DND-41 (cell line): Measurements from ENCODE around the gene THEM4.
"Not testable (repeated sequence)": the region's sequence is repeated elsewhere in the genome, so short reads cannot be mapped to it uniquely, and the experiment has no call there.

Source experiments
- ATAC-seq: fragments of 200-7000 bp; cut with Tn5 transposase; 3 replicates; pipeline ENCODE4 v1.9.1; 2021; ENCODE audit warnings: low read depth; ENCODE audit not compliant: insufficient read depth
- DNase-seq: peaks from one replicate; pipeline ENCODE4 v3.0.0-alpha.2; 2020
- H2AFZ ChIP-seq: 2 replicates; pipeline ENCODE4 v1.6.0; 2012; ENCODE audit warnings: low read depth, low read length
- H3K27ac ChIP-seq: 2 replicates; pipeline ENCODE4 v1.5.1; 2012; ENCODE audit warnings: low read length, inconsistent platforms
- H3K27me3 ChIP-seq: fragments of 200-600 bp; sonication (generic); 2 replicates; pipeline ENCODE4 v1.6.0; 2012; ENCODE audit warnings: low read length, mild to moderate bottlenecking, inconsistent platforms; ENCODE audit not compliant: insufficient read depth, poor library complexity
- H3K36me3 ChIP-seq: 2 replicates; pipeline ENCODE4 v1.5.1; 2012; ENCODE audit warnings: low read length, inconsistent platforms; ENCODE audit not compliant: insufficient read depth
- H3K4me1 ChIP-seq: 2 replicates; pipeline ENCODE4 v1.5.1; 2012; ENCODE audit warnings: mild to moderate bottlenecking, low read length; ENCODE audit not compliant: insufficient read depth
- H3K4me2 ChIP-seq: 2 replicates; pipeline ENCODE4 v1.6.0; 2012; ENCODE audit warnings: mild to moderate bottlenecking, moderate library complexity, low read length, inconsistent platforms; ENCODE audit not compliant: insufficient read depth
- H3K4me3 ChIP-seq, 2 experiments: fragments of 200-600 bp in 1 of 2; shearing (Covaris generic) in 1 of 2; 2 replicates each; pipeline ENCODE4 v1.5.1; 2012 to 2016; ENCODE audit warnings: inconsistent platforms in 2 of 2, low read length in 2 of 2, mild to moderate bottlenecking in 2 of 2, low read depth in 1 of 2, moderate library complexity in 1 of 2
- H3K79me2 ChIP-seq: 2 replicates; pipeline ENCODE4 v1.6.0; 2012; ENCODE audit warnings: low read length, inconsistent platforms; ENCODE audit not compliant: insufficient read depth
- H3K9ac ChIP-seq: 2 replicates; pipeline ENCODE4 v1.6.0; 2012; ENCODE audit warnings: low read depth, mild to moderate bottlenecking, inconsistent platforms, low read length, moderate library complexity
- H3K9me3 ChIP-seq: 2 replicates; pipeline ENCODE4 v1.5.1; 2012; ENCODE audit warnings: low read length, moderate library complexity, mild to moderate bottlenecking, inconsistent platforms; ENCODE audit not compliant: insufficient read depth, severe bottlenecking
- H4K20me1 ChIP-seq: 2 replicates; pipeline ENCODE4 v1.6.0; 2012; ENCODE audit warnings: low read length; ENCODE audit not compliant: insufficient read depth
- CTCF ChIP-seq: IDR thresholded peaks from 2 replicates; pipeline ENCODE4 v1.5.1; 2012; ENCODE audit warnings: borderline replicate concordance, low read length, moderate library complexity, mild to moderate bottlenecking; ENCODE audit not compliant: poor library complexity, severe bottlenecking; ENCODE audit errors: extremely low read depth
- EZH2 ChIP-seq: IDR thresholded peaks from 3 replicates; pipeline ENCODE4 v1.6.1; 2012; ENCODE audit warnings: borderline replicate concordance, low read depth, mild to moderate bottlenecking, moderate library complexity, low read length, inconsistent platforms; ENCODE audit not compliant: severe bottlenecking

The THEM4 gene

GRCh38 chr1:151912973-151913372, 3.7 kb upstream of the THEM4 start:
- no peaks in the 10 kb centered on the region for H3K79me2 ChIP-seq
- TF ChIP-seq EZH2 = no peak
- TF ChIP-seq CTCF = no peak
- H3K27ac ChIP-seq = no peak overlapping the region
- peaks cover 11% of the 10 kb centered on the region for H3K9me3 ChIP-seq
- H3K4me1 ChIP-seq = no peaks in the 10 kb centered on the region
- H3K9ac ChIP-seq = no peak overlapping the region
- no peaks in the 10 kb centered on the region for H4K20me1 ChIP-seq
- H3K36me3 ChIP-seq = no peaks in the 10 kb centered on the region
- H3K4me3 ChIP-seq = no peak overlapping the region
- no peaks in the 10 kb centered on the region for H3K27me3 ChIP-seq
- DNase-seq = no peak
- H3K4me2 ChIP-seq = no peak overlapping the region
- H2AFZ ChIP-seq = no peak overlapping the region
- ATAC-seq = no peak

DNA sequence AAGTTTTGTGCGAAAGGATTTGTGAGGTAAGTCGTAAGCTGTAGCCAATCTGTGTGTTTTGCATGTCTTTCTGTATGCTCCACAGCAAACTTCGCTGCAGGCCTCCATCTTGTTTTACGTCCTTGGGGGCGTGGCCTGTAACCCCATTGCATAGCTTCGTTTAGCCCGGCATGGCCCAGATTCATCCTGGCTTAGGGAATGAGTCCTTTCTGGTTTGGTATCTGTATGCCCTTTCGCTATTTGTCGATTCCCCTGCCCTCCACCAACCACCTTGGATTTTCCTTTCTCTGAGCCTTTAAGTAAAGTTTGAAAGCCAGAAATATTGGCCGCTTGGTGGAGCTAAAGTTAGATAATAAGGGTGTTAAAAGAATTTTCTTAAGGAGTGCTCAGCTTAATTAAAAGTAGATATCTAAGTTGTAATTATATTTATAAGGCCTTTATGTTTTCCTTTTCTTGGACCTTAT, 1.1 kb downstream of the THEM4 start:
- no peak for ATAC-seq
- Histone ChIP-seq H3K4me3 (no peak overlapping the region), H3K4me1 (no peaks in the 10 kb centered on the region), H3K79me2 (no peaks in the 10 kb centered on the region), H3K36me3 (no peaks in the 10 kb centered on the region), H3K27ac (no peak overlapping the region), H3K9ac (no peak overlapping the region), H3K27me3 (no peaks in the 10 kb centered on the region), H2AFZ (no peak overlapping the region), H3K9me3 (peaks cover 20% of the 10 kb centered on the region), H4K20me1 (no peaks in the 10 kb centered on the region), H3K4me2 (no peak overlapping the region)
- no peak for TF ChIP-seq EZH2
- TF ChIP-seq CTCF = no peak
- DNase-seq = no peak

DNA sequence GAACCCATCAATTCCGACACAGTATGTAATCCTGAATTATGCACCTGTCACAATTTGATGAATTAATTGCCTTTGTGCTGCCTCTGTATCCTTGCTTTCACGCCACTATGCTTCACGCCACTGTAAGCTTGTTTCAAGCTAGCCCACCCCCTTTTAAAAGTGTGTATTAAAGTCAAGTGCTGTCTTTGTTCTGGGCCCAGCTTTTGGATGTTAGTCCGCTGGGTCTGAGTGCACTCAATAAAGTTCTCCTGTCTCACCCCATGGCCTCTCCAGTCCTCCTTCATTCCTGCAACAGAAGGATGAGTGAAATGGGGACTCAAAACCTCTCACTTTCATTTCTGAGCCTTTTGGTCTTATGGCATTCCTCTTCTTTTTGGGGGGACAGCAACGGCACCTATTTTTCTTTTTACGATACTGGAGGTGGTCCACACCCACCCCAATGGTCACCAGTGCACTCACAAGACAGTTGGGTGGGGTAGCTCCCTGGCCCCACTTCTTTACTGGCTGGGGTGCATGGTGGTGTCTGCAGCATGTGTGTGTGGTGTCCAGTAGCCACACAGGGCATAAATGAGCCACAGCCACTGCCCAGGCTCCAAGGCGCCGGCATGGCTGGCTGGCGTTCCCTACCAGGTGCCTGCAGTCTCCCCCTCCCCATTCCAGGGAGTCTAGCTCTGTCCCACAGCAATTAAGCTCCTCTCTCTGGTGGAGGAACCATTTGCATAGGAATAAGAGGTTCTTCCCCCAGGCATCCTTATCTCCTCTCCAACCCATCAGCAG, 1.8 kb downstream of the THEM4 start:
- peaks cover 20% of the 10 kb centered on the region for H3K9me3 ChIP-seq
- H3K27me3 ChIP-seq = no peaks in the 10 kb centered on the region
- H4K20me1 ChIP-seq = no peaks in the 10 kb centered on the region
- TF ChIP-seq CTCF (no peak), EZH2 (no peak)
- H3K27ac ChIP-seq = no peak overlapping the region
- H3K4me2 ChIP-seq = no peak overlapping the region
- H3K4me3 ChIP-seq = no peak overlapping the region
- H3K36me3 ChIP-seq = no peaks in the 10 kb centered on the region
- ATAC-seq (no peak), DNase-seq (peak; percentile 22)
- H3K79me2 ChIP-seq = no peaks in the 10 kb centered on the region
- no peaks in the 10 kb centered on the region for H3K4me1 ChIP-seq
- no peak overlapping the region for H3K9ac ChIP-seq
- no peak overlapping the region for H2AFZ ChIP-seq

DNA sequence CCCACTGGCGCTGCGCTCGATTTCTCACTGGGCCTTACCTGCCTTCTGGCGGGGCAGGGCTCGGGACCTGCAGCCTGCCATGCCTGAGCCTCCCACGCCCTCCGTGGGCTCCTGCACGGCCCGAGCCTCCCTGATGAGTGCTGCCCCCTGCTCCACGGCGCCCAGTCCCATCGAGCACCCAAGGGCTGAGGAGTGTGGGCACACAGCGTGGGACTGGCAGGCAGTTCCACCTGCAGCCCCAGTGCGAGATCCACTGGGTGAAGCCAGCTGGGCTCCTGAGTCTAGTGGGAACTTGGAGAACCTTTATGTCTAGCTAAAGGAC, 3.0 kb downstream of the THEM4 start:
- H3K4me3 ChIP-seq, H4K20me1 ChIP-seq, H3K36me3 ChIP-seq, H3K4me1 ChIP-seq, H3K79me2 ChIP-seq, ATAC-seq, H3K9ac ChIP-seq, H3K27ac ChIP-seq, H3K27me3 ChIP-seq, H3K4me2 ChIP-seq, DNase-seq, H2AFZ ChIP-seq: not testable (repeated sequence)
- peaks cover 20% of the 10 kb centered on the region for H3K9me3 ChIP-seq

GRCh38 chr1:151905443-151906323, 3.6 kb downstream of the THEM4 start:
- not testable (repeated sequence) for H3K4me3 ChIP-seq, DNase-seq, H4K20me1 ChIP-seq, ATAC-seq, H3K4me2 ChIP-seq, H3K36me3 ChIP-seq, H2AFZ ChIP-seq, H3K4me1 ChIP-seq, H3K27ac ChIP-seq, H3K9ac ChIP-seq, H3K27me3 ChIP-seq, H3K79me2 ChIP-seq
- peaks cover 20% of the 10 kb centered on the region for H3K9me3 ChIP-seq
